Body of pancreas (tissue), 4 donors: Measurements from ENCODE around the gene IDH3G. TPM values are rescaled to one million over a fixed set of nuclear protein-coding genes. Genes with fewer than 3 reads are reported as not detected.

Experiments used
- ATAC-seq: fragments of 150-250 bp; one replicate; pipeline ENCODE4 v1.9.1; 2016
- DNase-seq, 4 donors: peaks; one replicate each; pipeline ENCODE4 v3.0.0-alpha.2; 2019
- H3K27ac ChIP-seq, 4 donors: fragments of 200-600 bp; sonication (generic); 1 replicate in 3 of 4; 2 replicates in 1 of 4; pipeline versions ENCODE4 v1.5.1 to v1.6.1; 2016 to 2019; ENCODE audit warnings: mild to moderate bottlenecking in 1 of 4, mixed read lengths in 1 of 4, moderate library complexity in 1 of 4
- H3K27me3 ChIP-seq, 2 donors: fragments of 200-600 bp; sonication (generic); one replicate each; pipeline ENCODE4 v1.6.0; 2016; ENCODE audit warnings: mild to moderate bottlenecking in 1 of 2
- H3K36me3 ChIP-seq, 2 donors: fragments of 200-600 bp; sonication (generic); replicated peaks in 1 of 2; 2 replicates each; pipeline ENCODE4 v1.5.1; 2016; ENCODE audit warnings: low read depth in 2 of 2; ENCODE audit not compliant: insufficient read depth in 1 of 2
- H3K4me1 ChIP-seq: fragments of 200-600 bp; sonication (generic); one replicate; pipeline ENCODE4 v1.6.0; 2016
- H3K4me3 ChIP-seq, 2 donors: fragments of 200-600 bp; sonication (generic); 1 replicate in 1 of 2; 2 replicates in 1 of 2; pipeline ENCODE4 v1.5.1; 2016 to 2019
- H3K9me3 ChIP-seq, 3 donors: fragments of 200-600 bp; sonication (generic); 1 replicate in 2 of 3; 2 replicates in 1 of 3; pipeline ENCODE4 v1.5.1; 2016
- CTCF ChIP-seq, 7 experiments: fragments of 450-650 bp in 4 of 7; fragments of 200-600 bp in 3 of 7; sonication (generic) in 3 of 7; IDR thresholded peaks; one replicate each; pipeline ENCODE4 v1.5.1; 2016 to 2019; ENCODE audit warnings: antibody characterized with exemption in 7 of 7
- POLR2A ChIP-seq, 3 donors: fragments of 450-650 bp; IDR thresholded peaks; one replicate each; pipeline ENCODE4 v1.6.1; 2016; ENCODE audit warnings: antibody characterized with exemption in 3 of 3, mild to moderate bottlenecking in 2 of 3
- WGBS, 2 donors: methylation state at CpG; one replicate each; pipeline ENCODE4 v1.1.5; 2017; 5-methylcytosine and 5-hydroxymethylcytosine counted together
- intact Hi-C: fragments of 100-400 bp; cut with DNase I; formaldehyde crosslinking; loops from one replicate; pipeline ENCODE4 v1.15.1; 2023
- total RNA-seq, 2 donors: library from RNA; depleted of rRNA; stranded (reverse); fragments of >200 nt; gene quantifications; one replicate each; pipeline ENCODE4 v1.1.0, GENCODE V29; 2016

IDH3G gene
- total RNA-seq, 2 donors from 2014 or later, result 25.2 to 27.7 TPM

GRCh38 chrX:153772316-153773217, 21.6 kb downstream of the IDH3G start:
- Histone ChIP-seq H3K9me3 (no peaks in the 10 kb centered on the region), H3K27me3 (no peaks in the 10 kb centered on the region), H3K36me3 (no peaks in the 10 kb centered on the region), H3K27ac (no peak overlapping the region), H3K4me1 (no peaks in the 10 kb centered on the region), H3K4me3 (no peak overlapping the region)
- ATAC-seq, result no peak
- intact Hi-C loops, result no loop called here
- TF ChIP-seq POLR2A (IDR thresholded peaks at IDR 0.05) (no peak), CTCF (IDR thresholded peaks at IDR 0.05) (no peak)
- 50 to 84% methylated on average over 2 to 11 of the region's 21 CpGs for WGBS, 2 donors
- DNase-seq, result no peak

DNA sequence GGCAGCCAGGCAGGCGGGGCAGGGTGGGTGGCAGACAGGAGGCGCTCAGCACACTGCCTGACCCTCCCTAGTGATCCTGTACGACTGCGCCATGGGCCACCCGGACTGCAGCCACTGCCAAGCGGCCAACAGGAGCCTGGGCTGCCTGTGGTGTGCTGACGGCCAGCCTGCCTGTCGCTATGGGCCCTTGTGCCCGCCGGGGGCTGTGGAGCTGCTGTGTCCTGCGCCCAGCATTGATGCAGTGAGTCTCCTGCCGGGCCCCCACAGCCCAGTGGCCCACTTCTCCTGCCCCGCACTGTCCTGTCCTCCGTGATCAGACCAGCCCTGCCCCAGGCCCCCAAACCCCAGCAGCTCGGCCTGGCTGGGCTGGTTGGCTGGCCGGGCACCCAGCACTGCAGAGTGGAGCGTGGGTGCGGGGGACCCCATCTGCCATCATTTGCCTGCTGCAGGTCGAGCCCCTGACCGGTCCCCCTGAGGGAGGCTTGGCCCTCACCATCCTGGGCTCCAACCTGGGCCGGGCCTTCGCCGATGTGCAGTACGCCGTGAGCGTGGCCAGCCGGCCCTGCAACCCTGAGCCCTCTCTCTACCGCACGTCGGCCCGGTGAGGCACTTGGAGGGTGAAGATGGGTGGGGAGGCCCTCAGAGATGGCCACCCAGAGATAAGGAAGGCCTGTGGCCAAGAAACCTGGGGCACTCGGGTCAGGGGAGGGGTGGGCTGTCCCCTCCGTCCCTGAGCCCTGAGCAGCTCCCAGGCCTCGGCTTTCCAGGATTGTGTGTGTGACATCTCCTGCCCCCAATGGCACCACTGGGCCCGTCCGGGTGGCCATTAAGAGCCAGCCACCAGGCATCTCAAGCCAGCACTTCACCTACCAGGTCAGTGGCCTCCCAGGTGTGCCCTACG, 22.5 kb downstream of the IDH3G start:
- H3K27me3 ChIP-seq, result no peaks in the 10 kb centered on the region
- WGBS, 2 donors, result 69% methylated on average over 8 of the region's 37 CpGs; no CpG with 5 or more reads in 1 of the 2 donors
- H3K27ac ChIP-seq, result no peak overlapping the region
- no peak overlapping the region for H3K4me3 ChIP-seq
- H3K36me3 ChIP-seq, result no peaks in the 10 kb centered on the region
- TF ChIP-seq POLR2A (IDR thresholded peaks at IDR 0.05), result no peak
- no peak for TF ChIP-seq CTCF (IDR thresholded peaks at IDR 0.05)
- no peak for ATAC-seq
- DNase-seq, result peak in 1 of 4 donors; percentile 3
- H3K4me1 ChIP-seq, result no peaks in the 10 kb centered on the region
- intact Hi-C loops, result no loop called here
- H3K9me3 ChIP-seq, result no peaks in the 10 kb centered on the region

DNA sequence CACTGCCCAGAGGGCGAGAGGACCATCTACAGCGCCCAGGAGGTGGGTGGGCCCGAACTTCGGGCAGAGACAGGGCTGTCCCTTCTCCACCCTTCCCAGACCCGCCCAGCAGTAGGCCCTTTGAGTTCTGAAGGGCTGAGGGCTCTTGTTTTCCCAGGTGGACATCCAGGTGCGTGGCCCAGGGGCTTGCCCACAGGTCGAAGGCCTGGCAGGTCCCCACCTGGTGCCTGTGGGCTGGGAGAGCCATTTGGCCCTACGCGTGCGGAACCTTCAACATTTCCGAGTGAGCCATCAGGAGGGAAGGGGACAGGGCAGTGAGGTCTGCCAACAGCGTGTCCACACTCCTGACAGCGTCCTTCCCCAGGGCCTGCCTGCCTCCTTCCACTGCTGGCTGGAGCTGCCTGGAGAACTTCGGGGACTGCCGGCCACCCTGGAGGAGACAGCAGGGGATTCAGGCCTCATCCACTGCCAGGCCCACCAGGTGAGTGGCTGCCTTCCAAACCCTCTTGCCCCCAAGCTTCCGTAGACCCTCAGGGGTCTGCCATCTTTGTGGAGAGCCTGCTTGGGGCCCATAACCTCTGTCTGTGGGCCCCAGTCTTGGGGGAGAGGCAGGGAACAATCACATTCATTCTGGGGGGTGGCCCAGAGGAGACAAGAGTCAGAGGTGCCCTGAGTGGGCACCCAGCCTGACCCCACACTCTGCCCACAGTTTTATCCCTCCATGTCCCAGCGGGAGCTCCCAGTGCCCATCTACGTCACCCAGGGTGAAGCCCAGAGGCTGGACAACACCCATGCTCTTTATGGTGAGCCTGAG, 23.4 kb downstream of the IDH3G start:
- Histone ChIP-seq H3K4me1 (no peaks in the 10 kb centered on the region), H3K27me3 (no peaks in the 10 kb centered on the region), H3K9me3 (no peaks in the 10 kb centered on the region), H3K4me3 (no peak overlapping the region), H3K36me3 (no peaks in the 10 kb centered on the region), H3K27ac (no peak overlapping the region)
- ATAC-seq (no peak), DNase-seq (no peak)
- WGBS, 2 donors, result 95% methylated on average over 10 of the region's 18 CpGs; no CpG with 5 or more reads in 1 of the 2 donors
- no peak for TF ChIP-seq POLR2A (IDR thresholded peaks at IDR 0.05)
- TF ChIP-seq CTCF (IDR thresholded peaks at IDR 0.05), result no peak
- intact Hi-C loops, result no loop called here

- Histone ChIP-seq H3K36me3 (no peaks in the 10 kb centered on the region), H3K9me3 (no peaks in the 10 kb centered on the region), H3K4me3 (no peak overlapping the region), H3K4me1 (peaks cover under 1% of the 10 kb centered on the region), H3K27me3 (no peaks in the 10 kb centered on the region), H3K27ac (no peak overlapping the region)
- 70 to 80% methylated on average over 2 to 9 of the region's 25 CpGs for WGBS, 2 donors
- intact Hi-C loops, result loop anchor here (5.0 kb wide), 1 partner anchor 172 kb away; the partner anchor contains the start of gene RENBP
- ATAC-seq, result no peak
- DNase-seq, result no peak
- no peak for TF ChIP-seq CTCF (IDR thresholded peaks at IDR 0.05)
- no peak for TF ChIP-seq POLR2A (IDR thresholded peaks at IDR 0.05)
Observed at GRCh38 chrX:153769865-153770600, 24.1 kb downstream of the IDH3G start.
